8988T (cell line): ENCODE results near the gene CSK.

Experiments used
- DNase-seq: peaks from one replicate; pipeline ENCODE4 v3.0.0; 2011

CSK gene

DNA sequence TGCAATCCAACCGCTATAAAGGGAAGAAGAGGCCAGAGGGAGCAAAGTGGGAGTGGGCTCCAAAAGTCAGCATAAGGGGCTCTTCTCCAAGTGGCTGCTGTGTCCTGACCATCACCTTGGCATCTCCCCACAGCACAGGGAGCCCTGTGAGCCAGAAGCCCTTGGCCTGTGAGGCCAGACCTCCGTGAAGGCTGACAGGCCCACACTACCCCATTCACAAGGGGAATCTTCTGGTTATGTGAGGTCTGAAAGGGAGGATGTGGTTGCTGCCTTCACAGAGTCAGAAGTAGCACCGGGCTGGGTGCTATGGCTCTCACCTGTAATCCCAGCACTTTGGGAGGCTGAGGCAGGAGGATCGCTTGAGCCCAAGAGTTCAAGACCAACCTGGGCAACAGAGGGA lies 63.7 kb downstream of the CSK start:
- no peak for DNase-seq

DNA sequence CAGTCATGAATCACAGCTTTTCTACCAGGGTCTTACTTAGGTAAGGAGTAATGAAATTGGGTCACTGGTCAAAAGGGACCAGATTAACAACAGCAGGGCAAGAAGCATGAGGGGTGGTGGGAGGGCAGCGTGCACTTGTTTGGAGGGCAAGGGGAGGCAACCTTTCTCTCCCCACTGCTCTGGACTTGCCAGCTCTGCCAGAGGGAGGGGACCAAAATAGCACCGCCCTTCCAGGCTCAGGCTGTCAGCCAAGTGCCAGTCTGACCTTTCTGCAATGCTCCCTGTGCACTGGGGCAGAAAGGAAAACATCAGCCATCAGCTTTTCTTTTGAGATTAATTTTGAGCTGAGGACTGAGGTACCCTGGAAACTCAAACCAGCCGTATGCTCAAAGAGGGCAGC lies 65.6 kb downstream of the CSK start:
- no peak for DNase-seq

- DNase-seq: no peak
Measured at GRCh38 chr15:74850393-74850792, 68.5 kb downstream of the CSK start.

- DNase-seq: no peak
Measured at GRCh38 chr15:74851960-74852359, 70.1 kb downstream of the CSK start.
